ENCODE results near the gene MANSC1.

MANSC1 gene

DNA sequence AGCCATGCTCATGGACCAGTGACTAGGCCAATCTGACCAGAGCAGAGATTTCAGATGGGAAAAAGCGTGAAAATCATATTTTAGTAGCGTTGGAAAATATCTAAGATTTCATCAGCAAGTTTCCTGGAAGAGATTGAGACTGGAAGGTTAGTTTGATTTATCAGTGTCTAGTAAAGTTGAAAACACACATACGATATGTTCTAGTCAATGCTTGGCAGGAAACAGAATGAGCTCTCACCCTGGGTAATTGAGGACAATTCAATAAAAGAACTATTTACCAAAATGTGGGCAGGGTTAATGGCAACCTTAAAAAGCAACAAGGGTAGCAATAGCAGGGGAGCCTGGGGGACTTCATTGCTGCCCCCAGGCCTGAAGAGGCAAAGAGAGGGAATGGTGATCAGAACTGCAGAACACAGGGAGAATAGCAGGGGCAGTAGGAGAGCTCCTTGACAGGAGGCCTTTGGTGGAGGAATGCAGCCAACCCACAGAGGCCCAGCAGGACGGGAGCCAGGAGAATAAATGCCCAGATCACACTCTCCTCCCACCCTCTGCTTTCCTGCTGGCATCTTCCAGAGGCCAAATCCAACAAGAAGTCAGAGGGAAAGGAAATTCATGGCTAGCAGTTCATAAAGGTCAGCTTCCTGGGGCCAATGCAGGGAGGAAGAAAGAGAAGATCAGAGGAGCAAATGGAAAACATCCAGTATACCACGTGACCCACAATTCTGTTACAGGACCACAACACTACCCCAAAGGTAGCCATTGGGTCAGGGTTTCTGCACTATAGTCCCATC, 55.6 kb downstream of the MANSC1 start:
- H3K36me3 ChIP-seq (ENCODE audit: control insufficient read depth, insufficient read depth, low read length) = no peaks in the 10 kb centered on the region
- peaks cover 14% of the 10 kb centered on the region for H3K4me1 ChIP-seq (ENCODE audit: control insufficient read depth, insufficient read depth, low read length)
- H3K4me3 ChIP-seq (ENCODE audit: insufficient read depth, low read depth, low read length) = no peak overlapping the region
- H3K27ac ChIP-seq (ENCODE audit: insufficient read depth, low read depth, low read length, poor library complexity, severe bottlenecking) = no peak overlapping the region
- H3K9me3 ChIP-seq (ENCODE audit: control insufficient read depth, low read length) = no peaks in the 10 kb centered on the region
- 48 to 56% methylated on average over 4 to 5 of the region's 5 CpGs for WGBS, 2 experiments
- no peaks in the 10 kb centered on the region for H3K27me3 ChIP-seq (ENCODE audit: control insufficient read depth, insufficient read depth, low read length, poor library complexity, severe bottlenecking)

- Histone ChIP-seq H3K27me3 (ENCODE audit: control insufficient read depth, insufficient read depth, low read length, poor library complexity, severe bottlenecking) (no peaks in the 10 kb centered on the region), H3K27ac (ENCODE audit: insufficient read depth, low read depth, low read length, poor library complexity, severe bottlenecking) (no peak overlapping the region), H3K9me3 (ENCODE audit: control insufficient read depth, low read length) (no peaks in the 10 kb centered on the region), H3K4me3 (ENCODE audit: insufficient read depth, low read depth, low read length) (no peak overlapping the region), H3K4me1 (ENCODE audit: control insufficient read depth, insufficient read depth, low read length) (peaks cover 14% of the 10 kb centered on the region), H3K36me3 (ENCODE audit: control insufficient read depth, insufficient read depth, low read length) (no peaks in the 10 kb centered on the region)
- 39 to 54% methylated on average over 1 of the region's 1 CpG for WGBS, 2 experiments
Measured at GRCh38 chr12:12290206-12290605, 59.8 kb downstream of the MANSC1 start.

- Histone ChIP-seq H3K27ac (ENCODE audit: insufficient read depth, low read depth, low read length, poor library complexity, severe bottlenecking) (no peak overlapping the region), H3K27me3 (ENCODE audit: control insufficient read depth, insufficient read depth, low read length, poor library complexity, severe bottlenecking) (no peaks in the 10 kb centered on the region), H3K9me3 (ENCODE audit: control insufficient read depth, low read length) (no peaks in the 10 kb centered on the region), H3K4me3 (ENCODE audit: insufficient read depth, low read depth, low read length) (no peak overlapping the region), H3K36me3 (ENCODE audit: control insufficient read depth, insufficient read depth, low read length) (no peaks in the 10 kb centered on the region), H3K4me1 (ENCODE audit: control insufficient read depth, insufficient read depth, low read length) (peaks cover 12% of the 10 kb centered on the region)
- 93% methylated on average over 5 of the region's 5 CpGs for WGBS, 2 experiments
Measured at GRCh38 chr12:12286441-12286840, 63.6 kb downstream of the MANSC1 start.

DNA sequence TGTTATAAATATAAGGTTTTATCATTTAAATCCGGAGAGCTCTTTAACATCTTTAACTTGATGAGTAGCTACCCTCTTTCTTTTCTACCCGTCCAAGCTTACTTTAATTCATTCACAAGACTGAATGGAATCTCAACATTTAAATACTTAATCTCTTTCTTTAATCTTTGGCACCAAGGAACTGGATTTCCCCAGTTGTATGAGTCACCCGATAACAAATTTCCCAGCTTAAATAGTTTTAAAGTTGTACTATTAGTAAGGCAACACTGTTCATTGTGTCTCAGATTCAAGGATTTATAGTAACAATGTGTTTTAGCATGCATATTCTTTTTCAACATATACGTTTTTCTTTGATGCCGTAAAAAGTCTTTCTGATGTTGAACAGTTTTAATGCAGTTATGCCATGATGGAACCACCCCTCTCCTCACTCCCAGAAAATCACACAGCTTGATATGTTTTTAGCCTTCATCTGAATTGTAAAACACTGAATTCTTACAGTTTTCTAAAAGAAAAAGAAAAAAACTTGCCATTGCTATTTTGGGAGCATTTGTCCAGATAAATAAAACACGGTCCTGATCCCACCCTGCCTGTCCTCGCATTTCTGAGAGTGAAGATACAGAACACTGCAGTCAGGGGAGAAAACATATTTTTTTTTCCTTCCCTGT, 67.1 kb downstream of the MANSC1 start:
- H3K27me3 ChIP-seq (ENCODE audit: control insufficient read depth, insufficient read depth, low read length, poor library complexity, severe bottlenecking) = no peaks in the 10 kb centered on the region
- H3K4me1 ChIP-seq (ENCODE audit: control insufficient read depth, insufficient read depth, low read length) = peaks cover 16% of the 10 kb centered on the region
- no peak overlapping the region for H3K4me3 ChIP-seq (ENCODE audit: insufficient read depth, low read depth, low read length)
- 76 to 77% methylated on average over 5 to 7 of the region's 7 CpGs for WGBS, 2 experiments
- no peak overlapping the region for H3K27ac ChIP-seq (ENCODE audit: insufficient read depth, low read depth, low read length, poor library complexity, severe bottlenecking)
- H3K9me3 ChIP-seq (ENCODE audit: control insufficient read depth, low read length) = no peaks in the 10 kb centered on the region
- H3K36me3 ChIP-seq (ENCODE audit: control insufficient read depth, insufficient read depth, low read length) = no peaks in the 10 kb centered on the region

DNA sequence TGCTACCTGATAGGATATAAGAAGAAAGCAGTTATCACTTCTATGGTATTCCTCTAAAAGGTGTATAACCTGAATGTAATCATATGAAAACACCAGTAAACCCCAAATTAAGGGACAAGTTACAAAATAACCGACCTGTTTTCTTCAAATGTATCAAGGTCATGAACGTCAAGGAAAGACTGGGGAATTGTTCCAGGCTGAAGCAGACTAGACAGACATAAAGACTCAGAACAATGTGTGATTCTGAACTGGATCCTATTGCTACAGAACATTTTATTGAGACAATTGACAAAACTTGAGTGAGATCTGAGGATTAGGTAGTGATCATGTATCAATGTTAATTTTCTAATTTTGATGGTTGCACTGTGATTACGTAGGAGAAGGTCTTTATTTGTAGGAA, 67.8 kb downstream of the MANSC1 start:
- Histone ChIP-seq H3K4me1 (ENCODE audit: control insufficient read depth, insufficient read depth, low read length) (peaks cover 16% of the 10 kb centered on the region), H3K36me3 (ENCODE audit: control insufficient read depth, insufficient read depth, low read length) (no peaks in the 10 kb centered on the region), H3K27ac (ENCODE audit: insufficient read depth, low read depth, low read length, poor library complexity, severe bottlenecking) (no peak overlapping the region), H3K27me3 (ENCODE audit: control insufficient read depth, insufficient read depth, low read length, poor library complexity, severe bottlenecking) (no peaks in the 10 kb centered on the region), H3K4me3 (ENCODE audit: insufficient read depth, low read depth, low read length) (no peak overlapping the region), H3K9me3 (ENCODE audit: control insufficient read depth, low read length) (no peaks in the 10 kb centered on the region)
- whole genome bisulfite sequencing, 2 experiments = 88 to 97% methylated on average over 3 of the region's 3 CpGs

- WGBS, 2 experiments = 82% methylated on average over 1 of the region's 1 CpG
- Histone ChIP-seq H3K36me3 (ENCODE audit: control insufficient read depth, insufficient read depth, low read length) (no peaks in the 10 kb centered on the region), H3K27ac (ENCODE audit: insufficient read depth, low read depth, low read length, poor library complexity, severe bottlenecking) (no peak overlapping the region), H3K4me3 (ENCODE audit: insufficient read depth, low read depth, low read length) (no peak overlapping the region), H3K9me3 (ENCODE audit: control insufficient read depth, low read length) (peaks cover 2% of the 10 kb centered on the region), H3K4me1 (ENCODE audit: control insufficient read depth, insufficient read depth, low read length) (peaks cover 16% of the 10 kb centered on the region), H3K27me3 (ENCODE audit: control insufficient read depth, insufficient read depth, low read length, poor library complexity, severe bottlenecking) (no peaks in the 10 kb centered on the region)
Measured at GRCh38 chr12:12281134-12281533, 68.9 kb downstream of the MANSC1 start.

GRCh38 chr12:12278899-12279298, 71.1 kb downstream of the MANSC1 start:
- WGBS, 2 experiments = 82 to 85% methylated on average over 4 of the region's 4 CpGs
- no peak overlapping the region for H3K27ac ChIP-seq (ENCODE audit: insufficient read depth, low read depth, low read length, poor library complexity, severe bottlenecking)
- peaks cover 15% of the 10 kb centered on the region for H3K4me1 ChIP-seq (ENCODE audit: control insufficient read depth, insufficient read depth, low read length)
- no peak overlapping the region for H3K4me3 ChIP-seq (ENCODE audit: insufficient read depth, low read depth, low read length)
- H3K9me3 ChIP-seq (ENCODE audit: control insufficient read depth, low read length) = peaks cover 2% of the 10 kb centered on the region
- no peaks in the 10 kb centered on the region for H3K27me3 ChIP-seq (ENCODE audit: control insufficient read depth, insufficient read depth, low read length, poor library complexity, severe bottlenecking)
- H3K36me3 ChIP-seq (ENCODE audit: control insufficient read depth, insufficient read depth, low read length) = no peaks in the 10 kb centered on the region

All from ectodermal cell (in vitro differentiated cells).